ENCODE results near the gene PAQR4.

Gene PAQR4

DNA sequence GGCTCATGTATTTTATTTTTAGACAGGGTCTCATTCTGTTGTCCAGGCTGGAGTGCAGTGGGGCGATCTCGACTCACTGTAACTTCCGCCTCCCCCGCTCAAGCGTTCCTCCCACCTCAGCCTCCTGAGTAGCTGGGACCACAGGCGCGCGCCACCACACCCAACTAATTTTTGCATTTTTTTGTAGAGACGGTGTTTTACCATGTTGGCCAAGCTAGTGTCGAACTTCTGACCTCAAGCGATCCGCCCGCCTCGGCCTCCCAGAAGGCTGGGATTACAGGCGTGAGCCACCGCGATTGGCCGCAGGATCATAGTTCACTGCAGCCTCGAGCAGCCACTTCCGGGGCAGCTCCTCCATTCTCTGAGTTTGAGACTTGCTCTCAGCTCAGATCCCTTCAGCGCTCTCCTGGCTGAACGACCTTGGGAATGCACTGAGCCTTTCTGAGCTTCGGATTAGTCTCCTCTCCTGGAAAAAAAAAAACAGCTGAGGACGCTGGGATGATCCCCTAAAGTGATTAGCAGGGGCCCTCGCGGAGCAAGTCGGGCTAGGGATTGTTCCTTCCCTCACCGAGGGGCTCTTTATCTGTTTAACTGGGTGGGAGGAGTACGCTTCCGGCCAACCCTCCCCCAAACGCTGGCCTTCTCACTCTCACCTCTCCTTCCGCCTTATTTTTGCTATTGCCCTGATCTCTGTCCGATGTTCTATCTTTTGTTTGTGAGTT, 12.2 kb downstream of the PAQR4 start:
- DNase-seq, result no peak

DNA sequence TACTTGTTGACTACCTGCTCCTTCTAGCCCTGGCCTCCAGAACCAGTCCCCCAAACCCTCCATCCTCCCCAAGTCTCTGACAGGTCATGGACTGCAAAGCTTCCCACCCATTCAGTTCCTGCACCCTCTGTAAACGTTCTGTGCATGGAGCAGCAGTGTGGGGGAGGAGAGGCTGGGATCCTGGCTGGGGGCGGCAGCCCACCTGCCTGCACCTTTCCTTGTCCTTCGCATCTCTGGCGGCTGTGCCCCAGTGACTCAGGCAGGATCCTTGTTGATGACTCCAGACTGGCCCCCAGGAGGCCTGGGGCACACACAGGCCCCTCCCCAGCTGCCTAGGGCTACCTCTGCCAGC, 12.7 kb downstream of the PAQR4 start:
- DNase-seq, result no peak

DNA sequence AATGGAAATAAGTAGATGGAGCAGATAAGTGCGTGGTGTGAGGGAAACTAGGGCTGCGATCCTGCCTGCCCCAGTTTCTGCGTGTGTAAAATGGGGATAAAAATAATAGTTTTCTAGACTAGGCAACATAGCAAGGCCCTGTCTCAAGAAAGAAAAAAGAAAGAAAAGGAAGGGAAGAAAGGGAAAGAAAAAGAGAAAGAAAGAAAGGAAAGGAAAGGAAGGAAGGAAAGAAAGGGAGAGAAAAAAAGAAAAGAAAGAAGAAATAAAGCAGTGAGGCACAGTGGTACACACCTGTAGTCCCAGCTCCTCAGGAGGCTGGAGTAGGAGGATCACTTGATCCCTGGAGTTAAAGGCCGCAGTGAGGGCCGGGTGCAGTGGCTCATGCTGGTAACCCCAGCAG, 13.3 kb downstream of the PAQR4 start:
- DNase-seq, result no peak

DNA sequence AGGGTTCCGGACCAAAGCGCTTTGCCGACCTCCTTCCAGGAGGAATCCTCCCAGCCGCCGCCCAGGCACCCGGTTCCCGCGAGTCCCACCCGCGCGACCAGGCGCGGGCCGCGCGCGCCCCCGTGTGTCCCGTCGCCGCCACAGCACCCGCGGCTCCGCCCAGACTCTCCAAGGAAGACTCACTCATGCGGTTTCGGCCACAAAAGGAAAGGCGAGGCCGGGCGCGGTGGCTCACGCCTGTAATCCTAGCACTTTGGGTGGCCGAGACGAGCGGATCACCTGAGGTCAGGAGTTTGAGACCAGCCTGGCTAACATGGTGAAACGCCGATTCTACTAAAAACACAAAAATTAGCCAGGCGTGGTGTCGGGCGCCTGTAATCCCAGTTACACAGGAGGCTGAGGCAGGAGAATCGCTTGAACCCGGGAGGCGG, 14.6 kb downstream of the PAQR4 start:
- DNase-seq, result peak; percentile 78

DNA sequence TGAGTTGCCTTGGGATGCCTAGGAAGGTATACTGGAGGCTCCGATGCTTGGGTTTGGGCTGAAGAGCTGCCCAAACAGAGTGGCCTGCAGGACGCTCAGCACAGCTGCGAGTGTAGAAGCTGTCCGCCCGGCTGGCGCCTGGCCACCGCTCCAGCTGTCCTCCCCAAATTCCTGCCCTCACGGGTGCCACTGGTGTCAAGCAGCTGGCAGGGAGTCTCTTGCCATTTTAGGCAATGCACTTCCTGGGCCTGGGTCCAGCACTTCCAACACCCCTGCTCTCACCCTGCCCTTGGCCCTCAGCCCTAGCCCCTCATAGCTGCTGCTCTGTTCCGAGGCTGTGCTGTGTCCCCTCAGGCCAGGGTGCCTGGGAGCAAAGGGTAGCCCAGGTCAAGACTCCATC, 16.3 kb downstream of the PAQR4 start:
- no peak for DNase-seq

DNA sequence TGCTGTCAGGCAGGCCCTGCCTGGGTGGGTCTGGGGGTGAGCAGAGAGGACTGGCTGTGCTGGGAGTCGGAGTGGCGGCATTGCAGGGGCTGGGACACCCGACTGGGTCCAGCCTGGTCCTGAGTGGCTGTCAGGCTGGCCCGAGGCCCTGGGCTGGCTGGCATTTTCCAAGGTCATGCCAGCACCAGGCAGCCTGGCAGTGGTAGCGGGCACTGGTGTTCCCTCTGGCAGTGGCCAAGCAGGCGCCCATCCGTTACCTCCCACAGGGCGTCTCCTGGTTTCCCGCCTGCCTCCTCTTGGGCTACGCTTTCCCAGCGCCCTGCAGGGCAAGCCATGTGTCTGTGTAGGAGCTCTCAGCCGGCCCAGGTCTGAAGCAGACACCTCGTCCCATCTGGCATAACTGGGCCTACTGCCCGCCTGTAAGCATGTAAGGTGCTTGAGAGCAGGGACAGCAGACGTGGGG, 16.8 kb downstream of the PAQR4 start:
- DNase-seq, result no peak

DNA sequence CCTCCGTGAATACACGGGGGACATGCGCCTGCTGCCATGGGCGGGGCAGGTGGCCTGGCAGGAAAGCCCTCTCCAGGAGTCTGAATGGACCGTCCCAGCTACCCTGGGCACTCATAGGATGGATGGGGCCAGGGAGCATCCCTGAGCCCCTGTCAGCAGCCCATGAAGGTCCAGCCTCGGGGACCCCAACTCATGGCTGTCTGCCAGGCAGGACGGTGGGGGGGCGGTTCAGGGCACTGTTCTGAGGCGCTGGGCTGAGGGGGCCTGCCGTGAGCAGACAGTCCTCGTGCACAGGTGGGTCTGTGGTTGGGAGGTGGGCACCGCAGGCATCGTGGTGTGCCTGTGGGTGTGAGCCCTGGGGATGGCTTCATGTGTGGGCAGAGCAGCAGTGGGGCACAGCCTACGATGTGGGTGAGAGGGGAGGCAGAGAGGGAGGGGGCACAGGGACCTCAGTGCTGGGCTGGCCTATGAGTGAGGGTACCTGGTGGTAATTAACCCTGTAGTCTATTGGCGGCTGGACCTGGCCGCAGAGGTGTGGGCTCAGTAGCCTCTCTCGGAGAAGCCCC, 17.6 kb downstream of the PAQR4 start:
- no peak for DNase-seq

DNA sequence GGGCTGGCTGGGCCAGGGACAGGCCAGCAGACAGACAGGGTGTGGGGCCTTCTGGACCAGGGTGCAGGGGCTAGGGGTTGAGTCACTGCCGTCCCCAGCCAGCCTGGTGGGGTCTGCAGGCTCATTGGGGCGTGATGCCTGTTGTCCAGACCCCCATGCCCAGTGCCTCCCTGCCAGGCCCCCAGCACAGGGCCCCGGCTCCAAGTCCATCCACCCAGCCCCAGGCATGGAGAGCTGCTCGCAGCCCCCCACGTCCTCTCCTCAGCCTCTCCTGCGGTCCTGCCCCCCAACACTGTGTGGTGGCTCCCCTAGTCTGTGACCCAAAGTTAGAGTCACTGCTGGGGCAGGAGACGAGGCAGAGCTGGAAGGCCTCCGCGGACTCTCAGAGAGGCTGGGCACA, 18.1 kb downstream of the PAQR4 start:
- no peak for DNase-seq

DNA sequence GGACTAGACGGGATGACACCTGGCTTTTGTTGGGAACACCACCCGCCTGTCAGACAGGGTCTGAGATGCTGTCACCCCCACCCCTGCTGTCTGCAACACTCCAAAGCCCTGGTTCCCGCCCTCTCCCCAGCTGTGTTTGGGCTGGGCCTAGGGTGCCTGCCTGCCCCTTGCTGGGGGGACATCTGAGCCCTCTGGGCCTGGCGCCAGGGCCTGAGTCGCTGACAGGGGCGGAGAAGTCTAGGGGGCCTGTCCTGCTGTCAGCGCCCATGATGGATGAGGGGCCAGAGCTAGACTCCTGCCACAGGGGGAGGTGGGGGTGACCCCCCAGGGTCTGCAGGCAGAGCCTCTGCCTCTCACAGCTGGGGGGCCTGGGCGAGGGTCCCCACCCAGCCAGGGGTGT, 18.7 kb downstream of the PAQR4 start:
- DNase-seq, result peak; percentile 19

DNA sequence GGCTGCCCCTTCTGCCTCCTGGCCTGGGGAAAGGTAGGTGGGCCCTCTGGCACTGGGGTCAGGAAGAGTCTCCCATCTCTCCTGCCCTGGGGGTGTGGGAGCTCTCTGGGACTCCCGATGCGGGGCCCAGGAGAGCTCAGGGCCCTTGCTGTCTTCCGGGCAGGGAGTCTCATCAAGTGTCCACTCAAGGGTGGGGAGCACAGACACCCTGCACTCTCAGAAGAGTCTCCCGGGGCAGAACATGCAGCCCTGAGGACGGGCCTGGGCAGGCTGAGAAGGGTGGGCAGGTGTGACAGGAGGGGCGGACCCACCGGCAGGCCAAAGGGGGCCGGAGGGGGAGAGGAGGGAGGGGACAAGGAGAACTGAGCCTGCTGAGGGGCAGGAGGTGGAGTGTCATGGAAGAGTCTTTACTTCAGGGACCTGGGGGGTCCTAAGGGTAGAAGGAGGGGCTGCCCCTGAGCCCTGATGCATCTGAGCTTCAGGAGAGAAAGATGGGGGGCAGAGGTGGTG, 19.5 kb downstream of the PAQR4 start:
- DNase-seq, result no peak

DNA sequence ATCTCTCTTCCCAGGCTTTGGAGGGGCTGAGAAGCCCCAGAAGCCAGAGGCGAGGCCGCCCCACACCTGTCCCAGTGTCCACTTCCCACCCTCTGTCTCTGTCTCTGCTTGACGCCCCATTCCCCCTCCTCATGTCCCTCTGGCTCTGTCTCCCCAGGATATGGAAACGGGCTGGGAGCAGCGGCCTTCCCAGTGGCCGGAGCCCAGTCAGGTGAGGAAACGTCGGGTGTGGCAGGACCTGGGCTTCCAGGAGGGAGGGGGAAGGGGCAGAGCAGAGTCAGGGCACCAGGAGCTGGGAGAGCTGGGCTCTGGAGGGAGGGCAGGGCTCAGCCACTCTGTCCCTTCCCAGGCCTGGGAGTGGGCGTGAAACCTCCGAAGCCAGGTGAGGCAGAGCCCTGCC, 21.7 kb downstream of the PAQR4 start:
- DNase-seq, result no peak

DNA sequence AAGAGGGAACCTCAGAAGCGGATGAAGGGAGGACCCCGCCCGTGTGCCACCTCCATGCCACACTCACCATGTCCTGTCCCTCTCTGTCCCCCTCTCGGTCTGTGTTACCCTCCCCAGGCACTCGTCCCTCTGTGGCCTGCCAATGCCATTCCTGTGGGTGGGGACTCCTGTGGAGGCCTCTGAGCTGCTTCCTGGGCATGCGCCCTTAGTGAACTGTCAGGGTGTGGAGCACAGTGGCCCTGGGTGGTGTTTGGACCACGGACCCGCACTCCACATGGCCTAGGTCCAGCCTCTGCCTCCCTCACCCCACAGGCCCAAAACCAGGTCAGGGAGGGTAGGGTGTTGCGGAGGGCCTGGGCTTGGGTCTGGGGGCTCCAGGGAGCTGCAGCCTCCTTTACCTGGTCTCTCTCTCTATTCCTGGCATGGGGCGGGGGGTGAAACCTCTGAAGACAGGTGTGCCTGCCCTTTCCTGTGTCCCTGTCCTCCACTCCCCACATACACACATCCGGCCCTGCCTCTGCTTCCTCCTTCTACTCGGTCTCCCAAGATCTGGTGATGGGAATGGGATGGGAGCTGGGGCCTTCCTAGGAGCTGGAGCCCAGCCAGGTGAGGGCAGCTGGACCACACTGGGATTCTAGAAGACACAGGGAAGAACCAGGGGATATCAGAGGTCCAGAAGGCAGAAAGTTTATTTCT, 22.6 kb downstream of the PAQR4 start:
- no peak for DNase-seq

DNA sequence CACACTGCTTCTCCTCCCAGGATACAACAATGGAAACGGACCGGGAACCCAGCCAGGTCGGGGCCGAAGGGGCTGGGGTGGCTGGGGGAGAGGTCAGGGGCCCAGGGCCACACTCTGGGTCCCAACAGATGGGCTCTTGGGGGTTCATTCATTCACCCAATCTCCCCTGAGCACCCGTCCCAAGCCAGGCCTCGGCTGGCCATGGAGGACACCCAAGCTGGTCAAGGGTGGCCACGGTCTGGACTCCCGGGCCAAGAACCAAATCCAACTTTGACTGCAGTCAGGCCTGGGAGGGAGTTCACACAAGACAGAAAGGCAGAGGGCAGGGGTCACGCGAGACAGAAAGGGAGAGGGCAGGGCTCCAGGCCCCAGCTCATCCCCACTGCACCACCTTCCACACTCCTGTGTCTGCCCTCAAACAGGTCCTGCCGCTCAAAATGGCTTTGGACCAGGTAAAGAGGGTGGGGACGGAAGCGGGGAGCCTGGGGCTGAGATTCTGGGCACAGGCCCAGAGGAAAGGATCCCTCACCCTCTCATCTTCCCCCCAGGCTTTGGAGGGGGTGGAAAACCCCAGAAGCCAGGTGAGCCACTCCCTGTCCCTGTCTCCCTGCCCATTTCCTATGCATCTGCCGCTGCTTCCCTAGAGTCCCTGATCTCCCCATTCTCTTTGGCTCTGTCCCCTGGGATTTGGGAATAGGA, 23.4 kb downstream of the PAQR4 start:
- no peak for DNase-seq

DNA sequence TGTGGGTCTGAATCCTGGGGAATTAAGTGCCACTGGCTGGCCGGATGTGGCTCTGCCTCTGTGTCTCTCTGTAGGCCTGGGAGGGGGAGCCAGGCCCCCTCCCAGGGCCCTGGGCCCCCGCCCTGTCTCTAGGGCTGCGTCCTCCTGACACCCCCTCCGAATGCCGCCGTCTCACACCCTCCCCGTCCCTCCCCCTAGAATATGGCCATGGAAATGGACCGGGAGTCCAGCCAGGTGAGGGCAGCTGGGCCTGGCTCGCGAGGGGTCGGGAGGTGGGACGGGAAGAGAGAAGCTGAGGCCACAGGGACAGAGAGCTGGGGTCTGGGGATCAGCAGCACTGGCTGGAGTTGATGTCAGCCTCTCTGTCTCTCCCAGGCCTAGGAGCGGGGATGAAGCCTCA, 27.1 kb downstream of the PAQR4 start:
- no peak for DNase-seq

DNA sequence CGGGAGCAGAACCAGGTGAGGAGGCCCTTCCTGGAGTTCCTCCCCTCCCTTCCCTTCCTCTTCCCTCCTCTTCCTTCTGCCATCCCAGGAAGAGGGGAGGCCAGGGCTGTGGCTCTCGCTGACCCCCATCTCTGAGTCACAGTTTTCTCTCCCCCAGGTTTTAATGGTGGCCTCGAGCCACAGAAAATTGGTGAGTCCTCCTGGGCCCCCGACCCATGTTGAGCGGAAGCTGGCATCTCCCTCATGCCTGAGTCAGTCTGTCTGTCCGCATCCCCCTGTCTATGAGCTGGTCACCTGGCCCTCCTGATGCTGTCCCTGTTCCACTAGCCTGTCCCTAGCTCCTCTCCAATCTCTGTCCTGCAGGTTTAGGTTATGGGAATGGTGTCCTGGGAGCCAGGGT, 30.8 kb downstream of the PAQR4 start:
- no peak for DNase-seq

DNA sequence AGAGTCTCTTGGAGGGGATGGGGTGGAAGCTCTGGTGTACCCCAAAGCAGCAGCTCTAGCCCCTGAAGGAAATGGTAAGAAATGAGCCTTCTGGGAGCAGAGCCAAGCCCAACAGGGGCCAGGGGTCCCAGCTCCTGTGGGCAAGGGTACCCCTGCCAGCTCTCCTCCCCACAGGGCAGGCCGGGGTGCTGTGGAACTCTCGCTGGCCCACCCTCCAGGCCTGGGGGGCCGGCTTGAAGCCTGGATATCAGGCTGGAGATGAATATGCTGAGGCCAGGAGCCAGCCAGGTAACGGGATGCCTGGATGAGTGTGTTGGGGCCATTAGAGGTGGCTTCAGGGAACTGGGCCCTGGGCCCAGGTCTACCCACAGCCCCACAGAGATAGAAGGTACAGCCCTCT, 31.4 kb downstream of the PAQR4 start:
- no peak for DNase-seq

DNA sequence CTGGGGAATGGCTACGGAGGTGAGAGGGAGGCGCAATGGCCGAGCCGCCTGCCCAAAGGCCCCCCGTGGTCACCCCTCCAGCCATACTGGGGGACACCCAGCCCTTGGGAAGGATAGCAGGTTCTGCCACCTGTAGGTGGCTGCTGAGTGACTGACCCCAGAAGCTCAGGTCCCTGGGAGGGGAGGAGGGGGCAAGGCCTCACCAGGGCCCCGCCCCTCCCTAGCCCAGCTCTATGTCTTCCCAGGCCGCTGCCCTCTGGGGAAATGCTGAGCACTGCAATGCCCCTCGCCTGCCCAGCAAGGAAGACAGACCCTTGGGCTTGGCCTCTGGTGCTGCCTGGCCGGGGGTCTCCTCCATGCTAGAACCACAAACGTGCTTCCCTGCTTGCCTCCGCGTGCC, 32.2 kb downstream of the PAQR4 start:
- DNase-seq, result no peak

DNA sequence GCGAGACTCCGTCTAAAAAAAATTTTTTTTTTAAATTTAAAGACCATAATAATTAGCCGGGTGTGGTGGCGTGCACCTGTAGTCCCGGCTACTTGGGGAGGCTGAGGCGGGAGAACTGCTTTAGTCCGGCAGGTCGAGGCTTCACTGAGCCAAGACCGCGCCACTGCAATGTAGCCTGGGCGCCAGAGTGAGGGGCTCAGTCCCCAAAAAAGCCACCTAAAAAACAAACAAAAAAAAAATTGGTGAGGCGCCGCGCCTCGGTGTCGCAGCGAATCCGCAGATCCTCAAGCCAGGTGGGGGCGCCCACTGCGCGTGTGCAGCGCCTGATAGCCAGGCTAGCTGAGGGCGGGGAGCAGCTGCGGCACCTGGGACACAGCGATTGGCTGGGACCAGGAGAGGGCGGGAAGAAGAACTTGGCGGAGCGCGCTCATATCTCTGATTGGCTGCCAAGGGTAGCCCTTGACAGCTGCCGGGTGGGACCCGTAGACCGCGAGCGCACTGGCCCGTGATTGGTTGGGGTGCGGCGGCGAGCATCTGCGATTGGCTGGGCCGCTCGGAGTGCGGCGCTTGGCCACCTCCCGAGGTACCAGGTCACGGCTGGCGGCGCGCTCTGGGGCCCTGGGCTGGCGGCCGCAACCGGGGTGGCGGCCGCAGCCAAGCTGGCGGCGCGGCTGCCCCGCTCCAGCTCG, 34.6 kb downstream of the PAQR4 start:
- peak; percentile 98 for DNase-seq

DNA sequence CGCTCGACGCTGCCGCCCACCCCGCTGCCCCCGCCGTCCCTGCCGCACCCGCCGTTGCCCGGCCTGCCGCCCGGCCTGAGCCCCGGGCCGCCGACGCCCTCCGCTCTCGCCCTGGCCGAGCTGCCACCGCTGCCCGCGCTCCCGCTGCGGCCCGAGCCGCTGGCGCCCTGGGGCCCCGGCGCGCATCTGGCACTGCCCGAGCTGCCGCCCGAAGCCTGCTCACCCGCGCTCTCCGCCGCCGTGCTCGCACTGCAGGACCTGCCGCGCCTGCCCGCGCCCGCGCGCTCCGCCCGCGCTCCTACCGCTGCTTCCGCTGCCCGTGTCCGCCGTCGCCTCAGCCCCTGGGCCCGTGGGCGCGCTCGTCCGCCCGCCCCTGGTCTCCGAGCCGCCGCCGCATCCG, 35.2 kb downstream of the PAQR4 start:
- no peak for DNase-seq

DNA sequence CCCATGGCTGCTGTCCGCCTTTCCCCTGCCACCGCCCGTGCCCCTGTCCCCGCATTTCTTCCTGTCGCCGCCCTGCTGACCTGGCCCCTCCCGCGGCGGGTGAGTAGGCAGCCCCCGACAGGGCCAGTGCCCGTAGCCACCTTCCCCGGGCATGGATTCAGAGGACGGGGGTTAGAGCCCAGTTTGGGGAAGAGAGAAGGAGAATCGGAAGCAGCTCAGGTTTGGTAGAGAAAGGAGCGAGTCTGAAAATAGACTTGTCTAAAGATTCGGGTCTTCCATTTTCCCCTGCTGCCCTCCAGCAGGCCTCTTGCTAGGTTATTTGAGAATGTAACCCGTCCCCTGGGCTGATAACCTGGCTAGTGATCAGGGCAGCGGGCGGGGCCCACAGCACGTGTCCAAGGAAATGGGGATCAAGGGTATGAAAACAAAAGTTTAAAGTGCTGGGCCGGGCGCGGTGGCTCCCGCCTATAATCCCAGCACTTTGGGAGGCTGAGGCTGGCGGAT, 35.7 kb downstream of the PAQR4 start:
- DNase-seq, result no peak

DNA sequence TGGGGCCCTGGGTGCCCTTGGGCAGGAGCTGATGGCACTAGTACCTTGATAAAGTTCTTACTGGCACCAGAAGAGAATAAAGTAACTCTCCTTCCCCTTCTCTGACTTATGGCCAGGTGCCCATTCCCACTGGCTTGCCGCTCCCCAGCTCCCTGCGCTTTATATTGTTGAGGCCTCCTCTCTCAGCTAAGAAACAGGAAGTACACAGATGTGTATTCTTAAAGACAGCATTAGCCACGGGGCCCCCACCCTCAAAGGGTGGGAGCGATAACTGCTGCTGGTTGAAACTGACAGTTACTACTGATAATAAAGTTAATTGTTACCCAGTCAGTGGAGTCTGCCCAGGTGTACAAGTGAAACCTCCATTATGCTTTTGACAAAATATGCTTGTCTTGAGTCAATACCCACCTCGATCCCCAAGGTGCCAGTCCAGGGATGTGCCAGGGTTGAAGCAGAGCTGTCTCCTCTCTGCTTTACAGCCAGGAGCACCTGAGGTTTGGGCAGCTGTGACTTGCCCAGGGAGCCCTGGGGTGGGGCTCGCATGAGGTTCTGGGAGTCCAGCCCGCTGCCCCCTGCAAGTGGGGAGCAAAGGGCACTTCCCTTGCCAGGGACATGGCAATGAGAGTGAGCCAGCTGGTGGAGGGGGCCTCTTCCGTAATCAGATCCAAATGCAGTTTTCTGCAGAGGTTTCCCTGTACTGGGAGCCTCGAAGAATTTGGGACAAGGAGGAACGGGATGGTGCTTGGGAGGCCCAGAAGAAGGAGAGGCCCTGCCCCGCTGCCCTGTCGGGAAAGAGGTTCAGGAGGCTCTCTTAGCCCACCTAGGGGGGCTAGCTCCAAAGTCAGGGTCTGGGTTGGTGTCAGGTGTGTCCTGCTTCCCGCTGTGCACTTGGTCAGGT, 38.2 kb downstream of the PAQR4 start:
- DNase-seq, result no peak

Data from fibroblast of skin of right quadriceps (primary cell).